ENCODE data around the gene FCER2.

Gene FCER2

GRCh38 chr19:7692417-7693088 is 9.4 kb downstream of the FCER2 start:
- H3K9me2 ChIP-seq (replicated peaks; ENCODE audit: control insufficient read depth, low read length), result no peaks in the 10 kb centered on the region
- H3K4me1 ChIP-seq (ENCODE audit: control insufficient read depth, low read length), result no peaks in the 10 kb centered on the region; the same call in 1 of the 2 replicates
- no peak overlapping the region for H3K4me2 ChIP-seq (ENCODE audit: low read length)
- H3K9me3 ChIP-seq (ENCODE audit: control insufficient read depth, insufficient read depth, low read length), result no peaks in the 10 kb centered on the region
- no peak for TF ChIP-seq EZH2phosphoT487 (IDR thresholded peaks at IDR 0.05; ENCODE audit: borderline replicate concordance, low read length)
- no peak for TF ChIP-seq CTCF (IDR thresholded peaks at IDR 0.05; ENCODE audit: low read depth, low read length, poor library complexity, severe bottlenecking)
- H3K36me3 ChIP-seq (ENCODE audit: control insufficient read depth, low read length), result no peaks in the 10 kb centered on the region
- no peaks in the 10 kb centered on the region for H3F3A ChIP-seq (ENCODE audit: control insufficient read depth, insufficient read depth)
- no peak overlapping the region for H3K4me3 ChIP-seq (ENCODE audit: low read length)
- no peaks in the 10 kb centered on the region for H4K20me1 ChIP-seq (ENCODE audit: control insufficient read depth, insufficient read depth, low read depth, low read length)
- H3K79me2 ChIP-seq (ENCODE audit: control insufficient read depth, low read length), result no peaks in the 10 kb centered on the region
- no peak overlapping the region for H3K27ac ChIP-seq (ENCODE audit: low read depth, low read length)
- peaks cover 24% of the 10 kb centered on the region for H3K27me3 ChIP-seq (ENCODE audit: control insufficient read depth, low read length)

- H3K4me3 ChIP-seq (ENCODE audit: low read length), result no peak overlapping the region
These were observed 10.4 kb downstream of the FCER2 start for GRCh38 chr19:7691497-7691896.

GRCh38 chr19:7690779-7691258 is 11.1 kb downstream of the FCER2 start:
- TF ChIP-seq CTCF (IDR thresholded peaks at IDR 0.05; ENCODE audit: low read depth, low read length, poor library complexity, severe bottlenecking), result no peak
- TF ChIP-seq EZH2phosphoT487 (IDR thresholded peaks at IDR 0.05; ENCODE audit: borderline replicate concordance, low read length), result no peak
- Histone ChIP-seq H3K4me1 (ENCODE audit: control insufficient read depth, low read length) (no peaks in the 10 kb centered on the region; the same call in 1 of the 2 replicates), H3F3A (ENCODE audit: control insufficient read depth, insufficient read depth) (no peaks in the 10 kb centered on the region), H3K27ac (ENCODE audit: low read depth, low read length) (no peak overlapping the region), H3K4me2 (ENCODE audit: low read length) (no peak overlapping the region), H3K9me2 (replicated peaks; ENCODE audit: control insufficient read depth, low read length) (no peaks in the 10 kb centered on the region), H4K20me1 (ENCODE audit: control insufficient read depth, insufficient read depth, low read depth, low read length) (no peaks in the 10 kb centered on the region), H3K4me3 (ENCODE audit: low read length) (no peak overlapping the region), H3K9me3 (ENCODE audit: control insufficient read depth, insufficient read depth, low read length) (no peaks in the 10 kb centered on the region), H3K27me3 (ENCODE audit: control insufficient read depth, low read length) (peaks cover 12% of the 10 kb centered on the region), H3K79me2 (ENCODE audit: control insufficient read depth, low read length) (no peaks in the 10 kb centered on the region), H3K36me3 (ENCODE audit: control insufficient read depth, low read length) (no peaks in the 10 kb centered on the region)

More at GRCh38 chr19:7691497-7691896, 10.4 kb downstream of the FCER2 start:
- no peaks in the 10 kb centered on the region for H3K79me2 ChIP-seq (ENCODE audit: control insufficient read depth, low read length)
- no peaks in the 10 kb centered on the region for H3F3A ChIP-seq (ENCODE audit: control insufficient read depth, insufficient read depth)
- no peak for TF ChIP-seq CTCF (IDR thresholded peaks at IDR 0.05; ENCODE audit: low read depth, low read length, poor library complexity, severe bottlenecking)
- no peak for TF ChIP-seq EZH2phosphoT487 (IDR thresholded peaks at IDR 0.05; ENCODE audit: borderline replicate concordance, low read length)
- H3K27ac ChIP-seq (ENCODE audit: low read depth, low read length), result no peak overlapping the region
- no peaks in the 10 kb centered on the region; the same call in 1 of the 2 replicates for H3K4me1 ChIP-seq (ENCODE audit: control insufficient read depth, low read length)
- peaks cover 13% of the 10 kb centered on the region for H3K27me3 ChIP-seq (ENCODE audit: control insufficient read depth, low read length)
- H4K20me1 ChIP-seq (ENCODE audit: control insufficient read depth, insufficient read depth, low read depth, low read length), result no peaks in the 10 kb centered on the region
- H3K36me3 ChIP-seq (ENCODE audit: control insufficient read depth, low read length), result no peaks in the 10 kb centered on the region
- H3K4me2 ChIP-seq (ENCODE audit: low read length), result no peak overlapping the region
- H3K9me3 ChIP-seq (ENCODE audit: control insufficient read depth, insufficient read depth, low read length), result no peaks in the 10 kb centered on the region
- no peaks in the 10 kb centered on the region for H3K9me2 ChIP-seq (replicated peaks; ENCODE audit: control insufficient read depth, low read length)
